Urinary bladder (tissue), 4 donors: ENCODE data around the gene IL21R. TPM values are rescaled to one million over a fixed set of nuclear protein-coding genes. Genes with fewer than 3 reads are reported as not detected.

Experiments used
- DNase-seq: peaks from one replicate; pipeline ENCODE4 v3.0.0-alpha.2; 2015; ENCODE audit errors: extremely low spot score
- H3K27ac ChIP-seq: one replicate; pipeline ENCODE4 v1.5.1; 2013; ENCODE audit warnings: low read depth, mild to moderate bottlenecking, moderate library complexity
- H3K36me3 ChIP-seq: one replicate; pipeline ENCODE4 v1.6.1; 2013; ENCODE audit warnings: mild to moderate bottlenecking, moderate library complexity; ENCODE audit not compliant: insufficient read depth
- H3K4me1 ChIP-seq: one replicate; pipeline ENCODE4 v1.6.1; 2013; ENCODE audit warnings: mild to moderate bottlenecking, moderate library complexity; ENCODE audit not compliant: insufficient read depth
- H3K4me3 ChIP-seq: one replicate; pipeline ENCODE4 v1.5.1; 2013; ENCODE audit warnings: low read depth, low read length
- WGBS: extraction: QIAGEN DNeasy Blood & Tissue Kit; methylation state at CpG from one replicate; pipeline ENCODE4 v1.1.7; 2013; 5-methylcytosine and 5-hydroxymethylcytosine counted together
- polyA plus RNA-seq: library from polyadenylated mRNA; stranded (reverse); fragments of 200-250 nt; gene quantifications from one replicate; pipeline ENCODE4 v1.2.3, GENCODE V29; 2013
- total RNA-seq: library from RNA; depleted of rRNA; stranded (reverse); fragments of >200 nt; gene quantifications from one replicate; pipeline ENCODE4 v1.2.3, GENCODE V29; 2014
- donor health status: healthy with polysubstance abuse.
- donor health status: healthy.

The IL21R gene
- total and polyA plus RNA-seq, 2 donors, result 0.27 to 0.53 TPM

DNA sequence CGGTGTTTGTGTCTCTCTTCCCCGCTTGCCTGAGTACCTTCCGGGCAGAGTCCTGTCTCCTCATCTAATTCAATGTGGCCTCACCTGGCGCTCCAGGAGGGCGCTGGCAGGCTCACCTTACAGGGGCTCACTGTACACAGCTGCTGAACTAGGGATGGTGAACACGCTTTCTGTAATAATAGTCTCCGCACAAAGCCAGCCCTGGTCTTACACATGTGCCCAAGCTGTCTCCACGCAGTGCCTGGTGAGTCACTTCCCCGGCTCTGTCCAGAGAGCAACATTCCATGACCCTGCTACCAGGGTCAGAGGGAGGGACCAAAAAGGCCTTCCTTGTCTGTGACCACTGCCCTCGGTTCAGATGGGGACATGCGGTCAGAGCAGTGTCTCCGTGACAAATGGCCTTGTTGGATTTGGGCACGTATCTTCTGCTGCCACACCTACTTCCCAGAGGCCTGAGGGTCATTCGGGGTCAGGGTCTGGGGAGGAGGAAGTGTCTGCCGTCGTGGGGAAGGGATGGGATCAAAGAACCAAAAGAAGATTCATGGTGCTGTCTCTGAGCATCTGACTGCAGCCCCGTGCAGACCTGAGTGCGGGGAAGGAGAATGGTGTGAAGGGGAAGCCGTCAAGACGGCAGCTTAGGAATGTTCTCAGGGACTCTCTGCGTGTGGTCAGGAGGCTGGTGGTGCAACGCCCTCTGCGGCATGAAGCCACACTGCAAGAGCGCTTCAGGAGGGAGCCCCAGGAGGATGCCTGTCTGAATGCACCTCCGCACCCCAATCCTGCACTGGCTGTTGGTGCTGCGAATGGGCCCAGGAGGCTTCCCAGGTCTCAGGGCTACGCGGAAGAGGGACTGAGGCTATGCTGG, 68.8 kb downstream of the IL21R start:
- Histone ChIP-seq H3K27ac (no peak overlapping the region), H3K4me3 (no peak overlapping the region), H3K36me3 (peaks cover 7% of the 10 kb centered on the region), H3K4me1 (no peaks in the 10 kb centered on the region)
- no peak for DNase-seq
- 78% methylated on average over 28 of the region's 28 CpGs for WGBS

GRCh38 chr16:27471661-27472060, 69.7 kb downstream of the IL21R start:
- 91% methylated on average over 19 of the region's 19 CpGs for WGBS
- peaks cover 7% of the 10 kb centered on the region for H3K36me3 ChIP-seq
- no peak for DNase-seq

DNA sequence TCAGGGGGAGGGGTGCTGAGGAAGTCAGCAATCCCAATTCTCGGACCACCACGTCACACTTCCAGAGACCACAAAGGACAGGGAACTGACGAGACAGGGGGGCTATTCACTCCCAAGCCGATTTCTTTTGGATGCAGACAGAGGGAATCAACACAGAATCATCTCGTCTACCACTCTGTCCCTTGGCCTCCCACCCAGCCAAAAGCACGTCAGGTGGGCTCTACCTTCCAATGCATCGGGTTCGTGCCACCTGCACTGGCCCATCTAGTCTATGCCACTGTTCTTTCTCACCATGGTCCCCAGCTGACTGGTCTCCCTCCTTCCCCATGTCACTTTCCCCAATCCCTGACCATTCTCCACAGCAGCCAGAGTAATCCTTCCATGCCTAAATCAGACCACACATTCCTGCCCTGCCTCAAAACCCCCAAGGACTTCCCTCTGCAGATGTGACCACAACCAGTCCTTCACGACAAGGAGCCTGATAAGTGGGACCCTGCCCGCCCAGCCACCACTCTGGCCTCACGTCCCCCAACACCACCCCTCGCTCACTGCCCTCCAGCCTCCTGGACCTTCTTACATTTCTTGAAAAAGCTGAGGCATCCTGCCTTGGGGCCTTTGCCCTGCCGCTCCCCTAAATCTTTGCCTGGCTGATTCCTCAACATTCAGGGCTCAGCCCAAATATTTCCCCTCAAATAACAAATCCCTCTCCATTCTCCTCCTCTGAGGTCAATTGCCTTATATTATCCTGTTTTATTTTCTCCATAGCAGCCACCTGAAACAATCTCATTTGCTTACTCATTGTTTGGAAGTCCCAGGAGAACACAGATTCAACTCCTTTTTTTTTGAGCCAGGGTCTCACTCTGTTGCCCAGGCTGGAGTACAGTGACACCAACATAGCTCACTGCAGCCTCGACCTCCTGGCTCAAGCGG, 70.4 kb downstream of the IL21R start:
- peaks cover 9% of the 10 kb centered on the region for H3K36me3 ChIP-seq
- 94% methylated on average over 15 of the region's 15 CpGs for WGBS

More at GRCh38 chr16:27471661-27472060, 69.7 kb downstream of the IL21R start:
- Histone ChIP-seq H3K4me3 (no peak overlapping the region), H3K27ac (no peak overlapping the region), H3K4me1 (no peaks in the 10 kb centered on the region)

GRCh38 chr16:27473101-27473900, 71.3 kb downstream of the IL21R start:
- Histone ChIP-seq H3K27ac (no peak overlapping the region), H3K4me1 (no peaks in the 10 kb centered on the region), H3K4me3 (no peak overlapping the region), H3K36me3 (peaks cover 9% of the 10 kb centered on the region)
- no peak for DNase-seq
- 96% methylated on average over 9 of the region's 9 CpGs for WGBS

More for the DNA sequence above, 70.4 kb downstream of the IL21R start:
- Histone ChIP-seq H3K4me1 (no peaks in the 10 kb centered on the region), H3K4me3 (no peak overlapping the region), H3K27ac (no peak overlapping the region)
- no peak for DNase-seq

DNA sequence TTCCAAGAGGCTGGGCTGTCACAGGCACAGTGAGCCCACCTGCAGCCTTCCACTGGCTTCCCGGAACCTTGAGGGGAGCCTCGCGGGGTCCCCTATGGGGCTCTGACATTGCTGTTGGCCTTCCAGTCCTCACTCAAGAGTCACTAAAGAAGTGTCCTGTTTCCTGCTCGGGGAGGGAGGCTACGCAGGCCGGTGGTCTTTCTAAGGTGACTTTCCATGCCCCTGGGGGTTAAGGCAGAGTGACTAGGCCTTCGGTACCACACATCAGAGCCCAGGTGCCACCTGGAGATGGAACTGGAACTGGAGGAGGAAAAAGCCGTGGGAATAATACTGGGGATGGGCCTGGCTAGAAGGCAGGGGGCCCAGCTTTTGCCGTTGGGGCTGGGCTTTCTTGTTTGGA, 72.1 kb downstream of the IL21R start:
- H3K4me1 ChIP-seq, result no peaks in the 10 kb centered on the region
- WGBS, result 91% methylated on average over 9 of the region's 9 CpGs
- H3K4me3 ChIP-seq, result no peak overlapping the region
- DNase-seq, result no peak
- peaks cover 9% of the 10 kb centered on the region for H3K36me3 ChIP-seq
- no peak overlapping the region for H3K27ac ChIP-seq

DNA sequence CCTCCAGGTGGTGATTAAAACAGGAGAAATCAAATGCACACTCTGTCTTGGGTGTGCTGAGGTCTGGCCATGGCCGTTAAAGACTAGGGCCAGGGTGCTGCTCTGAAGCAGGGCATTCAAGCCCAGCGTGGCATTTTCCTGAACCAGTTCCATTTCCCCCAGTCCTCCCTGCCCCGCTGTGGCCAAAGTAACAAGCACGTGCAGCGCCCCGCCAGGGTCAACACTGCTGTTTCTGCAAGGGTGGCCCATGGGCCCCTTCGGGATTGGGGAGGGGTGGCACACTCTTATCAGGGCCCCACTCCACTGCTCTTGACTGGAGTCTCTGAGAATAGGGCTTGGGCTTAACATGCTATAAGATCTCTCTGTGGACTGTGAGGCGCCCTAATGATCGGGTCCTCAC, 72.9 kb downstream of the IL21R start:
- no peaks in the 10 kb centered on the region for H3K4me1 ChIP-seq
- H3K27ac ChIP-seq, result no peak overlapping the region
- DNase-seq, result no peak
- 94% methylated on average over 9 of the region's 9 CpGs for WGBS
- peaks cover 5% of the 10 kb centered on the region for H3K36me3 ChIP-seq
- H3K4me3 ChIP-seq, result no peak overlapping the region

DNA sequence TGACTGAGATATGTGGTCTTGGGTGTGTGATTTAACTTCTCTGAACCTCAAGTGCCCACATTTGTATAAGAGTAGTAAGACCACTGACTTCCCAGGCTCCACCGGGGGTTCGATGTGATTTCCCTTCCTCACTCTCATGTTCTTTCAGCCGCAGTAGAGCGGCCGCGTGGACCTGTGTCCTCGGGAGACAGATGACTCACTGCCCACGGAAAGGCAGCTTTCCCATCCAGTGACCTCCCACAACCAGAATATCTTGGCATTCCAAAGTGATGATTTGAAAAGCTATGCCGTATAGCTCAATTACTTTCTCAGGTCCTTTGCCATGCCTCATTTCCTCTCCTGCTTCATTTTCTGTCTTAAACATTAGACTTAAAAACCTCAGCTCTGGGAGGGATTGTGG, 73.6 kb downstream of the IL21R start:
- H3K27ac ChIP-seq, result no peak overlapping the region
- WGBS, result 81% methylated on average over 9 of the region's 9 CpGs
- H3K4me1 ChIP-seq, result no peaks in the 10 kb centered on the region
- no peak for DNase-seq
- no peak overlapping the region for H3K4me3 ChIP-seq
- H3K36me3 ChIP-seq, result peaks cover 5% of the 10 kb centered on the region

DNA sequence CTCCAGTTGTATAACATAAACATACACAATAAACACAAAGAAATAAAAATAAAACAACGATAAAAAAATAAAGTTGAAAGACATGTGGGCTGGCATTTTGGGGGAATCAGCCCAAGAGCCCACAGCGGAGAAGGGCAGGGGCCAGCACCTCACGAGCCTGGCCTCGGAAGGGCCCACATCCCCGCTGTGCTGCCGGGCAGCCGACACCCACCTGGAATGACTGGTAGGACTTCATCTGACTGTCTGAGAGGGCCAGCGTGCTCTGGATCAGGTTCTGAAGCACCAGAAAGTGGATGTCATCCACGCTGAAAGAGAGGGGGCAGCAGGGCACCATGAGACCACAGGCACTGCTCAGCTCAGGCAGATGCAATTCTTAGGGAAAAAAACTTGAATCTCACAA, 74.3 kb downstream of the IL21R start:
- Histone ChIP-seq H3K36me3 (peaks cover 7% of the 10 kb centered on the region), H3K4me3 (no peak overlapping the region), H3K27ac (no peak overlapping the region), H3K4me1 (no peaks in the 10 kb centered on the region)
- WGBS, result 92% methylated on average over 9 of the region's 9 CpGs
- no peak for DNase-seq

DNA sequence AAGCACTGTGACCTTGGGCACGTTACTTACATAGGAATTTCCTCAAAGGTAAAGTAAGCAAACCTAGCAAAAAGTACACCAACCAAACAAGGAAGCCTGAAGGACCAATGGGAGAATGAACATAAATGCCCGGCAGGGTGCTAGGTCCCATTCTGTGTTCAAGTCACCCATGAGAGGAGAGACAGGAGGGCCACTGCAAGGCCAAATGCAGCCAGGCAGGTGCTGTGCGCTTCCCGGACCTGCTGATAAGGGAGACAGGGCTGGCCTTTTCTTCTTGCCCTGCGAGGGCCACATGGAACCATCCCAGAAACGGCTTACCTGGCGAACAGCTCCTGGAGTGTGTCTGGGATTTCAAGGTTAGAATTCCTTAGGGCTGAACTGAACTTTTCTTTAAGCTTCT, 78.8 kb downstream of the IL21R start:
- DNase-seq, result no peak
- Histone ChIP-seq H3K4me3 (no peak overlapping the region), H3K36me3 (peaks cover 14% of the 10 kb centered on the region), H3K4me1 (no peaks in the 10 kb centered on the region), H3K27ac (no peak overlapping the region)
- 92% methylated on average over 7 of the region's 7 CpGs for WGBS

DNA sequence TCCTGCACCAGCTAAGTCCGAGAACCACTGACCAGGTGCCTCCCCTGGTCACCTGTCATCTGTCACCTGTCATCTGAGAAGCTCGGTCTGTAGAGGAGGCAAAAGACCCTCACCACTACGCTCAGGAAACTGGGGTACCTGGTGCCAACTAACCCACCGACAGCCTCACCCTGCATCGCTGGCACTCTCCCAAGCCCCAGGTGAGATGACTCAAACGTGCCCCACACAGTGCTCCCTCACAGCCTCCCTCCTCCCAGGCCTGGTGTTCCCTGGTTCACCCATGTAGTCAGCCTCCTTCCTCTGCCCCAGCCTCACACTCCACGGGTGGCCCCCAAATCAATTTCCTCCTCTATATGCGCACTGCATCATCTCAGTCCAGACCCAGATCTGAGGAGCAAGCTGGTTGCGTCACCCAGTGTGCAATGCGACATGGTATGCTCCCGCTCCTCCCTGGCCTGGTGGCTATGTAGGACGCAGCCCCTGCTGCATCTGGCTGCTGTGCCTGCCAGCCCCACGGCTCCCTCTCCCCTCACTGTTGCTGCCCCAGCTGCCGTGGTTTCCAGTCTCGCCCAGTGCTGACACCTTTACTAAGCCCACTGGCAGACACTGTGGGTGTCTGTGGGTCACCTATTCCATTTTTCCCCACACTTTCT, 79.4 kb downstream of the IL21R start:
- H3K4me3 ChIP-seq, result no peak overlapping the region
- peaks cover 14% of the 10 kb centered on the region for H3K36me3 ChIP-seq
- 93% methylated on average over 15 of the region's 15 CpGs for WGBS
- DNase-seq, result no peak
- no peak overlapping the region for H3K27ac ChIP-seq
- no peaks in the 10 kb centered on the region for H3K4me1 ChIP-seq

GRCh38 chr16:27482397-27483087, 80.6 kb downstream of the IL21R start:
- Histone ChIP-seq H3K4me3 (no peak overlapping the region), H3K27ac (no peak overlapping the region), H3K4me1 (no peaks in the 10 kb centered on the region), H3K36me3 (peaks cover 12% of the 10 kb centered on the region)
- no peak for DNase-seq
- 94% methylated on average over 10 of the region's 10 CpGs for WGBS

DNA sequence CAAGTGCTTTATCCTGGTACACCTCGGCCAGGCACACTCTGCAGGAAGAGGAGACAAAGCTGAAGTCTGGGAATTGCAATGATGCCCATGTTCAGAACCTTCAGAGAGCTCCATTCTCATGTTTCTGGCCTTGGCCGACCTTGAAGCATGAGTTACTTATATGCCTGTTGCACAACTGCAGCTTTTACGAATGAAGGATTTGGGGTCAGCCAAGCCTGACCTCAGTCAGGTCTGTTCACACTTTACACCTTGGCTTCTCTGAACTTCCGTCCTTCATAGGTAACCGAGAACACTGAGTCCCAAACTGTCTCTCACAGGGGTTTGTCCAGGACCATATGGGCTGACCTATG, 81.1 kb downstream of the IL21R start:
- Histone ChIP-seq H3K4me1 (no peaks in the 10 kb centered on the region), H3K27ac (no peak overlapping the region), H3K4me3 (no peak overlapping the region), H3K36me3 (peaks cover 12% of the 10 kb centered on the region)
- no peak for DNase-seq
- 91% methylated on average over 5 of the region's 5 CpGs for WGBS
